Loucy (cell line): ENCODE results near the gene NUFIP2.

ENCODE experiments used
- H2AFZ ChIP-seq: fragments of 200-600 bp; sonication (generic); 2 replicates; pipeline ENCODE4 v1.6.0; 2016; ENCODE audit warnings: antibody characterized with exemption, mild to moderate bottlenecking, low read length, moderate library complexity
- H3F3A ChIP-seq: fragments of 200-600 bp; 2 replicates; pipeline ENCODE4 v1.6.0; 2016; ENCODE audit warnings: antibody characterized with exemption, low read depth, mild to moderate bottlenecking
- H3K27me3 ChIP-seq: fragments of 200-600 bp; sonication (generic); 2 replicates; pipeline ENCODE4 v1.6.1; 2014; ENCODE audit warnings: low read length, mild to moderate bottlenecking; ENCODE audit not compliant: insufficient read depth, poor library complexity, severe bottlenecking
- H3K36me3 ChIP-seq: fragments of 200-600 bp; sonication (generic); 2 replicates; pipeline ENCODE4 v1.6.1; 2016; ENCODE audit warnings: low read length; ENCODE audit not compliant: insufficient read depth
- H3K4me1 ChIP-seq: fragments of 200-600 bp; sonication (generic); 2 replicates; pipeline ENCODE4 v1.5.1; 2014; ENCODE audit warnings: low read length, mild to moderate bottlenecking; ENCODE audit not compliant: insufficient read depth, poor library complexity, severe bottlenecking
- H3K4me2 ChIP-seq: fragments of 200-600 bp; sonication (generic); 2 replicates; pipeline ENCODE4 v1.6.0; 2014; ENCODE audit warnings: antibody characterized with exemption, low read length, low read depth, mild to moderate bottlenecking; ENCODE audit not compliant: poor library complexity, severe bottlenecking
- H3K4me3 ChIP-seq: fragments of 200-600 bp; sonication (generic); 2 replicates; pipeline ENCODE4 v1.5.1; 2014; ENCODE audit warnings: low read length, mild to moderate bottlenecking, mixed read lengths; ENCODE audit not compliant: poor library complexity, severe bottlenecking
- H3K79me2 ChIP-seq: fragments of 200-600 bp; sonication (generic); 2 replicates; pipeline ENCODE4 v1.6.1; 2014; ENCODE audit warnings: low read length; ENCODE audit not compliant: insufficient read depth
- H3K9ac ChIP-seq: fragments of 200-600 bp; sonication (generic); 2 replicates; pipeline ENCODE4 v1.6.0; 2014; ENCODE audit warnings: mild to moderate bottlenecking, low read depth, low read length, moderate library complexity; ENCODE audit not compliant: poor library complexity, severe bottlenecking
- H3K9me2 ChIP-seq: fragments of 200-600 bp; sonication (generic); replicated peaks from 2 replicates; pipeline ENCODE4 v1.6.1; 2016; ENCODE audit warnings: low read depth, low read length, mixed read lengths
- H3K9me3 ChIP-seq: fragments of 200-600 bp; sonication (generic); 2 replicates; pipeline ENCODE4 v1.6.1; 2014; ENCODE audit warnings: mild to moderate bottlenecking, antibody characterized with exemption, low read length, low read depth; ENCODE audit not compliant: insufficient read depth
- H4K20me1 ChIP-seq: fragments of 200-600 bp; sonication (generic); 2 replicates; pipeline ENCODE4 v1.6.0; 2014; ENCODE audit warnings: antibody characterized with exemption, low read length, mild to moderate bottlenecking; ENCODE audit not compliant: insufficient read depth, poor library complexity, severe bottlenecking
- CTCF ChIP-seq: fragments of 200-600 bp; sonication (generic); conservative IDR thresholded peaks from 2 replicates; pipeline ENCODE4 v1.5.1; 2014; ENCODE audit warnings: mild to moderate bottlenecking, antibody characterized with exemption, low read length
- EZH2phosphoT487 ChIP-seq: fragments of 200-600 bp; IDR thresholded peaks from 2 replicates; pipeline ENCODE4 v1.6.1; 2018; ENCODE audit warnings: antibody characterized with exemption, mild to moderate bottlenecking, moderate library complexity, borderline replicate concordance

NUFIP2 gene

GRCh38 chr17:29326023-29326813, 32.3 kb upstream of the NUFIP2 start:
- H3K27me3 ChIP-seq: no peaks in the 10 kb centered on the region
- H3F3A ChIP-seq: no peaks in the 10 kb centered on the region
- no peaks in the 10 kb centered on the region for H3K79me2 ChIP-seq
- H3K4me3 ChIP-seq: no peak overlapping the region
- H3K4me2 ChIP-seq: no peak overlapping the region
- H3K36me3 ChIP-seq: no peaks in the 10 kb centered on the region
- H3K9me3 ChIP-seq: no peaks in the 10 kb centered on the region
- H2AFZ ChIP-seq: no peak overlapping the region
- H3K9me2 ChIP-seq: no peaks in the 10 kb centered on the region
- TF ChIP-seq EZH2phosphoT487 (no peak), CTCF (no peak)
- no peak overlapping the region for H3K9ac ChIP-seq
- no peaks in the 10 kb centered on the region for H4K20me1 ChIP-seq
- H3K4me1 ChIP-seq: no peaks in the 10 kb centered on the region

DNA sequence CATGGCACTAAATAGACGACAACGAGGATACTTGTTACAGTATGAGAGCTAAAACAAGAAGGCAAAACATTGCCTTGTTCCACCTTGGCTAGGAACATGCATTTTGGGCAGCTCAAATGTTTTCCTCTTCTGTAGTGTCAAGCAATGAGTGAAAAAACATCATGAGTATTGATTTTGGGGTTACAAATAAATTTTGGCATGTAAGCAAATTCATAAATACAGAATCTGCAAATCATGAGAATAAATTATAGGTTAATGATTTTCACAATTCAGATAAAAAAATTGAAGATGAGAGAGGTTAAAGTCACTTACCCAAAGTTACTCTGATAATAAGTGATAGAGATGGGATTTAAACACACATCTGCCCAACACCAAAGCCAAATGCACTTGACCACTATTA, 28.4 kb upstream of the NUFIP2 start:
- Histone ChIP-seq H3K4me3 (no peak overlapping the region), H3F3A (no peaks in the 10 kb centered on the region), H3K4me2 (no peak overlapping the region), H2AFZ (no peak overlapping the region), H4K20me1 (no peaks in the 10 kb centered on the region), H3K4me1 (no peaks in the 10 kb centered on the region), H3K36me3 (no peaks in the 10 kb centered on the region), H3K9me2 (no peaks in the 10 kb centered on the region), H3K27me3 (no peaks in the 10 kb centered on the region), H3K9me3 (no peaks in the 10 kb centered on the region), H3K9ac (no peak overlapping the region), H3K79me2 (no peaks in the 10 kb centered on the region)
- TF ChIP-seq EZH2phosphoT487 (no peak), CTCF (no peak)

- no peaks in the 10 kb centered on the region for H3K79me2 ChIP-seq
- TF ChIP-seq CTCF (no peak), EZH2phosphoT487 (no peak)
- no peaks in the 10 kb centered on the region for H3K27me3 ChIP-seq
- H3F3A ChIP-seq: no peaks in the 10 kb centered on the region
- H4K20me1 ChIP-seq: no peaks in the 10 kb centered on the region
- H3K9me2 ChIP-seq: no peaks in the 10 kb centered on the region
- H3K4me2 ChIP-seq: no peak overlapping the region
- H2AFZ ChIP-seq: no peak overlapping the region
- H3K4me1 ChIP-seq: no peaks in the 10 kb centered on the region
- no peak overlapping the region for H3K9ac ChIP-seq
- no peaks in the 10 kb centered on the region for H3K9me3 ChIP-seq
- H3K36me3 ChIP-seq: no peaks in the 10 kb centered on the region
- no peak overlapping the region for H3K4me3 ChIP-seq
These were observed 9.4 kb upstream of the NUFIP2 start for GRCh38 chr17:29303386-29303785.
